ENCODE results near the gene UNC80. TPM values are rescaled to one million over a fixed set of nuclear protein-coding genes. Genes with fewer than 3 reads are reported as not detected.

Gene UNC80
- total and polyA plus RNA-seq, 2 experiments from 2014 or later: not detected

DNA sequence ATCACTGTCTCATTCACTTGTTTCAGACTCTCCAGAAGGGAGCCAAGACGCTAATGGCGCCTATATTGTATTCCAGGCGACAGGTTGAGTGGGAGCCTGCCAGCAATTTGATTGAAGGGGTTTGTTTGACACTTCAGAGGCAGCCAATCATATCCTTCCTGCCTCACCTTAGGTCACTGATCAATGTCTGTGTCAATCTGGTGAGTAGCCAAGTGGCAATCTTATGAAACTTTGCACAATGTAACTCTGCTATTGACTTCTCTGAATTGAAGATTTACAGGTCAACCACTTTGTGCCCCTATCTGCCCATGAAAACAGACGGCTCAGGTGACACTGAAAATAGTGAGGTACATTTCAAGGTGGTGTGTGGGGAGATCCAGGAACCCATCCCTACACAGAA is 198.1 kb downstream of the UNC80 start:
- H2AFZ ChIP-seq: no peak overlapping the region
- H4K20me1 ChIP-seq (ENCODE audit: insufficient read depth): no peaks in the 10 kb centered on the region
- no peaks in the 10 kb centered on the region for H3K9me3 ChIP-seq (ENCODE audit: low read depth)
- in situ Hi-C loops (cut with MboI): loop anchor here (25.0 kb wide), 2 partner anchors 632 to 1557 kb away; partner anchors contain the start of gene PTH2R
- no peak overlapping the region for H3K27ac ChIP-seq
- H3K9me2 ChIP-seq (ENCODE audit: insufficient read depth): no peaks in the 10 kb centered on the region
- 59 to 70% methylated on average over 4 of the region's 4 CpGs for WGBS, 2 experiments (ENCODE audit: low coverage in 1 of 2, low lambda C conversion rate in 2 of 2, missing lambda C conversion rate in 2 of 2)
- TF ChIP-seq EZH2 (IDR thresholded peaks at IDR 0.05; ENCODE audit: insufficient read depth, poor library complexity, severe bottlenecking) (no peak), EZH2phosphoT487 (IDR thresholded peaks at IDR 0.05; ENCODE audit: insufficient read depth, low read depth) (no peak)
- H3K9ac ChIP-seq: no peak overlapping the region
- DNase-seq: no peak
- no peak overlapping the region for H3K4me2 ChIP-seq (ENCODE audit: unreplicated experiment)
- H3K79me2 ChIP-seq (ENCODE audit: insufficient read depth): no peaks in the 10 kb centered on the region
- no peaks in the 10 kb centered on the region for H3F3A ChIP-seq (ENCODE audit: insufficient read depth)
- no peaks in the 10 kb centered on the region for H3K4me1 ChIP-seq (ENCODE audit: insufficient read depth)
- no peaks in the 10 kb centered on the region for H3K36me3 ChIP-seq (ENCODE audit: low read depth)
- H3K27me3 ChIP-seq (replicated peaks; ENCODE audit: insufficient read depth): no peaks in the 10 kb centered on the region
- H3K4me3 ChIP-seq: no peak overlapping the region

DNA sequence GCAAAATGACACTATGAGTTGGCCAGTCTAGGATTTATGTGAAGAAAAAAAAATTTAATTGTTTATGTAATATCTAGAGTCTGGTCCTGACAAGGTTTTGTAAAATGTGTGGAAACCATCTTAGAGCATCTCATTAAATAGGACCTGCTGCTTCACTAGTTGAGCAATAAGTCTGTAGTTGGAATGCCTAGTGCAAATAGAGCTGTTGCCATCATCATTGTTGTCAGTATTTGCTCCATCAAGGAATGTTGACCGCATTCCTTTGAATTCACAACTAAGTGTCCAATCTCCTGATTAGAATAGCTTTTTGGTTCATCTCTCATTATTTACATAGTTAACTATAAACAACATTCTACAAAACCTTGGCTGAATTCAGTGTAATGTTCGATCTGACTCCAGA is 198.6 kb downstream of the UNC80 start:
- H3K9ac ChIP-seq: no peak overlapping the region
- H3K36me3 ChIP-seq (ENCODE audit: low read depth): no peaks in the 10 kb centered on the region
- no peak overlapping the region for H2AFZ ChIP-seq
- no peak overlapping the region for H3K27ac ChIP-seq
- H3K9me2 ChIP-seq (ENCODE audit: insufficient read depth): no peaks in the 10 kb centered on the region
- no peak overlapping the region for H3K4me2 ChIP-seq (ENCODE audit: unreplicated experiment)
- in situ Hi-C loops (cut with MboI): loop anchor here (25.0 kb wide), 2 partner anchors 633 to 1558 kb away; partner anchors contain the start of gene PTH2R
- H3K9me3 ChIP-seq (ENCODE audit: low read depth): no peaks in the 10 kb centered on the region
- H4K20me1 ChIP-seq (ENCODE audit: insufficient read depth): no peaks in the 10 kb centered on the region
- H3K4me1 ChIP-seq (ENCODE audit: insufficient read depth): no peaks in the 10 kb centered on the region
- H3F3A ChIP-seq (ENCODE audit: insufficient read depth): no peaks in the 10 kb centered on the region
- no peaks in the 10 kb centered on the region for H3K79me2 ChIP-seq (ENCODE audit: insufficient read depth)
- TF ChIP-seq EZH2 (IDR thresholded peaks at IDR 0.05; ENCODE audit: insufficient read depth, poor library complexity, severe bottlenecking): no peak
- no peak overlapping the region for H3K4me3 ChIP-seq
- WGBS, 2 experiments (ENCODE audit: low coverage in 1 of 2, low lambda C conversion rate in 2 of 2, missing lambda C conversion rate in 2 of 2): 53 to 57% methylated on average over 2 of the region's 2 CpGs
- H3K27me3 ChIP-seq (replicated peaks; ENCODE audit: insufficient read depth): no peaks in the 10 kb centered on the region
- no peak for DNase-seq

DNA sequence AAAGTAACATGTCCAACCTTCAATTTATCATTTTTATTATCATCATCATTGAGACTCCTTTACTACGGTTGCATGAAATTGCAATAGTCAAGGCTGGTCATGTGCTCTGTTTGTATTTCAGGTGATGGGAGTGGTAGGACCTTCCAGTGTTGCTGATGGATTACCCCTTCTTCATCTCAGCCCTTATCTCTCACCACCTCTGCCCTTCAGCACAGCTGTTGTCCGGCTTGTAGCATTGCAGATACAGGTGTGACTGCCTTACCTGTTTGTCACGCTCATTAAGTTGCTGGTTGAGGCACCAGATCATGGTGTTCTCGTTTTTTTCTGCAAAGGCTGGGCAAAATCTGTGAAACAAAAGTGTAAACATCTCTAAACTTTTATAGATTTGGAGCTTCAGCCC is 199.1 kb downstream of the UNC80 start:
- no peak overlapping the region for H3K4me2 ChIP-seq (ENCODE audit: unreplicated experiment)
- H3K27ac ChIP-seq: no peak overlapping the region
- no peaks in the 10 kb centered on the region for H3K4me1 ChIP-seq (ENCODE audit: insufficient read depth)
- H3K27me3 ChIP-seq (replicated peaks; ENCODE audit: insufficient read depth): no peaks in the 10 kb centered on the region
- no peaks in the 10 kb centered on the region for H4K20me1 ChIP-seq (ENCODE audit: insufficient read depth)
- TF ChIP-seq EZH2 (IDR thresholded peaks at IDR 0.05; ENCODE audit: insufficient read depth, poor library complexity, severe bottlenecking) (no peak), EZH2phosphoT487 (IDR thresholded peaks at IDR 0.05; ENCODE audit: insufficient read depth, low read depth) (no peak)
- H3K9me2 ChIP-seq (ENCODE audit: insufficient read depth): no peaks in the 10 kb centered on the region
- no peak overlapping the region for H2AFZ ChIP-seq
- H3K79me2 ChIP-seq (ENCODE audit: insufficient read depth): no peaks in the 10 kb centered on the region
- 40 to 47% methylated on average over 4 of the region's 4 CpGs for WGBS, 2 experiments (ENCODE audit: low coverage in 1 of 2, low lambda C conversion rate in 2 of 2, missing lambda C conversion rate in 2 of 2)
- H3K9ac ChIP-seq: no peak overlapping the region
- no peak for DNase-seq
- H3K36me3 ChIP-seq (ENCODE audit: low read depth): no peaks in the 10 kb centered on the region
- H3K9me3 ChIP-seq (ENCODE audit: low read depth): no peaks in the 10 kb centered on the region
- in situ Hi-C loops (cut with MboI): loop anchor here (25.0 kb wide), 2 partner anchors 633 to 1558 kb away; partner anchors contain the start of gene PTH2R
- H3F3A ChIP-seq (ENCODE audit: insufficient read depth): no peaks in the 10 kb centered on the region
- H3K4me3 ChIP-seq: no peak overlapping the region

DNA sequence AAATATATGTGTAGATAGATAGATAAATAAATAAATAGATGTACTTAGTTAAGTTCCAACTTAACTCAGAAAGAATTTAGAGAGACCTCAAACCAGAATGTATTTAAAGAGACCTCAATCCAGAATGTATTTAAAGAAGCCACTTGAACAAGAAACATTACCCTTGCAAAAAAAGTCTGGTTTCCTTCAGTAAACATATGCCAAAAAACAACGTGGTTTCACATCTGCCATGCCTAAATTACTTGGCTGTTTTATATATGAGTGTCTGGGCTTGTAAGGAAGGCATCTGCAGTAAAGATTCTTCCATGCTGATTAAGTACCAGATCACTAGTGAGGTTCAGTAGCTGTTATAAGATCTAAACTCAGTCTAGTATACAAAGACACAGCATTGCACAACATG is 201.7 kb downstream of the UNC80 start:
- in situ Hi-C loops (cut with MboI): loop anchor here (25.0 kb wide), 2 partner anchors 636 to 1561 kb away; partner anchors contain the start of gene PTH2R
- no peak for TF ChIP-seq EZH2phosphoT487 (IDR thresholded peaks at IDR 0.05; ENCODE audit: insufficient read depth, low read depth)
- no peak for TF ChIP-seq EZH2 (IDR thresholded peaks at IDR 0.05; ENCODE audit: insufficient read depth, poor library complexity, severe bottlenecking)

DNA sequence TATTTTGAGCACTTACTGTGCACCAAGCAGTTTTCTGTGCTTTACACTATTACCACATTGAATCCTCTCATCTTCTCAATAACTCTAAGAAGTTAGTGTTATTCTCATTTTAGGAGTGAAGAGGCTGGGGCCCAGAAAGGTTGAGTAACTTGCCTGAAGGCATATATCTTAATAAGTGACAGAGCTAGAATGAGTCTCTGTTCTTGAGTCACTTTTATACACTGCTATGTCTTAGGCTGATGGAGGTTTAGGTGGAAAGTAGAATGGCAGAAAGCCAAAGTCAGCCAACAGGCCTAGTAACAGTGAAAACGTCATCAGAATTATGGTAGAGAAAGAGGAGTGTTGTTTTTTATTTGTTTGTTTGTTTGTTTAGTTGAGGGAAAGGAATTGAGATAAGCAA is 202.9 kb downstream of the UNC80 start:
- WGBS, 2 experiments (ENCODE audit: low coverage in 1 of 2, low lambda C conversion rate in 2 of 2, missing lambda C conversion rate in 2 of 2): 5 to 8% methylated on average over 1 of the region's 1 CpG
- H3K79me2 ChIP-seq (ENCODE audit: insufficient read depth): no peaks in the 10 kb centered on the region
- no peak overlapping the region for H3K27ac ChIP-seq
- H3K4me2 ChIP-seq (ENCODE audit: unreplicated experiment): no peak overlapping the region
- no peaks in the 10 kb centered on the region for H4K20me1 ChIP-seq (ENCODE audit: insufficient read depth)
- no peaks in the 10 kb centered on the region for H3F3A ChIP-seq (ENCODE audit: insufficient read depth)
- H3K27me3 ChIP-seq (replicated peaks; ENCODE audit: insufficient read depth): no peaks in the 10 kb centered on the region
- no peaks in the 10 kb centered on the region for H3K36me3 ChIP-seq (ENCODE audit: low read depth)
- no peak overlapping the region for H2AFZ ChIP-seq
- no peak overlapping the region for H3K9ac ChIP-seq
- H3K9me3 ChIP-seq (ENCODE audit: low read depth): no peaks in the 10 kb centered on the region
- H3K4me1 ChIP-seq (ENCODE audit: insufficient read depth): no peaks in the 10 kb centered on the region
- no peak for TF ChIP-seq EZH2phosphoT487 (IDR thresholded peaks at IDR 0.05; ENCODE audit: insufficient read depth, low read depth)
- no peak for TF ChIP-seq EZH2 (IDR thresholded peaks at IDR 0.05; ENCODE audit: insufficient read depth, poor library complexity, severe bottlenecking)
- H3K9me2 ChIP-seq (ENCODE audit: insufficient read depth): no peaks in the 10 kb centered on the region
- DNase-seq: peak; percentile 44
- no peak overlapping the region for H3K4me3 ChIP-seq
- in situ Hi-C loops (cut with MboI): loop anchor here (25.0 kb wide), 2 partner anchors 637 to 1562 kb away; partner anchors contain the start of gene PTH2R

More for the DNA sequence above, 201.7 kb downstream of the UNC80 start:
- no peaks in the 10 kb centered on the region for H3K9me2 ChIP-seq (ENCODE audit: insufficient read depth)
- no peak for DNase-seq
- no peaks in the 10 kb centered on the region for H3K4me1 ChIP-seq (ENCODE audit: insufficient read depth)
- no peaks in the 10 kb centered on the region for H3K79me2 ChIP-seq (ENCODE audit: insufficient read depth)
- no peak overlapping the region for H2AFZ ChIP-seq
- no peaks in the 10 kb centered on the region for H3F3A ChIP-seq (ENCODE audit: insufficient read depth)
- no peak overlapping the region for H3K27ac ChIP-seq
- H3K4me3 ChIP-seq: no peak overlapping the region
- no peak overlapping the region for H3K4me2 ChIP-seq (ENCODE audit: unreplicated experiment)
- no peaks in the 10 kb centered on the region for H3K36me3 ChIP-seq (ENCODE audit: low read depth)
- H3K9me3 ChIP-seq (ENCODE audit: low read depth): no peaks in the 10 kb centered on the region
- no peaks in the 10 kb centered on the region for H3K27me3 ChIP-seq (replicated peaks; ENCODE audit: insufficient read depth)
- no peaks in the 10 kb centered on the region for H4K20me1 ChIP-seq (ENCODE audit: insufficient read depth)
- H3K9ac ChIP-seq: no peak overlapping the region
- 0 to 6% methylated on average over 1 of the region's 1 CpG for whole genome bisulfite sequencing, 2 experiments (ENCODE audit: low coverage in 1 of 2, low lambda C conversion rate in 2 of 2, missing lambda C conversion rate in 2 of 2)

Measured in GM23248 (cell line).